Measurements from ENCODE around the gene CCDC33.

Gene CCDC33

GRCh38 chr15:74209560-74209958 is 26.6 kb upstream of the CCDC33 start:
- DNase-seq: peak; percentile 32

- no peak for DNase-seq
These were observed 26.0 kb upstream of the CCDC33 start for GRCh38 chr15:74209997-74210671.

GRCh38 chr15:74210729-74211128 is 25.4 kb upstream of the CCDC33 start:
- DNase-seq: no peak

GRCh38 chr15:74211656-74212055 is 24.5 kb upstream of the CCDC33 start:
- no peak for DNase-seq

GRCh38 chr15:74212494-74212893 is 23.6 kb upstream of the CCDC33 start:
- DNase-seq: no peak

DNA sequence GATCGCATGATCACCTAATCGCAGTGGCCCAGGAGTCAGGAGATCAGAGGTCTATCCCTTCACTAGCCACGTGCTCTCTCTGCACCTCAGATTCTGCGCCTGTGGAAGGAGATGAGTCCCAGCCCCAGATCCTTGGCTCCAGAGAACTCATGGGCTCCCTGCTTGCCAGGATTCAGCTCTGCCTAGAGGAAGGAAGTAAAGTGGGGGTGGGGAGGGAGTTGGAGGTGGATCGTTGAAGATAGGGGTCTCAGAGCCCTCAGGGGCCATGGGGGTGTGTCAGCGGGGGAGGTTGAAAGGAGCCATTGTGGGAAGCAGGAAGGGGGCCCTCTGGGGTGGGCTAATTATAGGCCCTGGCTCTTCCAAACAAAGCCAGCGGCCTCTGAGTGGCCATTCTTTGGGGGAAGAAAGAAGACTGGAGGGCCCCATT is 22.3 kb upstream of the CCDC33 start:
- DNase-seq: no peak

DNA sequence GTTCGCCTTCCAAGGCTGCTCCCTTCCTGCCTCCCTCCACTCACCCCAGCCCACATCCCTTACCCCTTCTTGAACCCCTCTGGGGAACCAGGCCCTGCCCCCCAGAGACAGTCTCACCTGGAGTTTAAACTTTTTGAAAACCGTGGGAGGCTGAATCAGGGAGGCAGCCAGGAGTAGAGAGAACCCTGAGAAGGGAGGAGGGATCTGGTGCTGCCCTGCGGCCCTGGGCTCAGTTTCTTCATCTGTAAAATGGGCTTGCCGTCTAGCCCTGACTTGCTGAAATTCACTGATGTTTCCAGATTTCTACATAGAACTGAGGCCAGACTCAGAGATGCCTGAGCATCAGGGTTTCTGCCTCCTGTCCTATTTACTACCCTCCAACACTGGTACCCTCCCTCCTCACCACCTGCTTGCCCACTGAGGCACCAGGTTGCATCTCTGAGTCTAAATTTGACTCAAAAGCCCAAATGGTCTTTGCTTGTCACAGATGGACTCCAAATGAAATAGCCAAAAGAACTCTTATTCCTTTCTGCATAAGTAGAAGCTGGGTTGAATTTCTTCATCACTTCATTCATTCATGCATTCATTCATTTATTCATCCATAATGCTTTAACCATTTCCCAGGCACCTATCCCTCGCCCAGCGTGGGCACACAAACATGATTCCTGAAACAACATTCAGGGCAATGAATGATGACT is 21.7 kb upstream of the CCDC33 start:
- no peak for DNase-seq

- DNase-seq: no peak
These were observed 20.2 kb upstream of the CCDC33 start for GRCh38 chr15:74215958-74216357.

DNA sequence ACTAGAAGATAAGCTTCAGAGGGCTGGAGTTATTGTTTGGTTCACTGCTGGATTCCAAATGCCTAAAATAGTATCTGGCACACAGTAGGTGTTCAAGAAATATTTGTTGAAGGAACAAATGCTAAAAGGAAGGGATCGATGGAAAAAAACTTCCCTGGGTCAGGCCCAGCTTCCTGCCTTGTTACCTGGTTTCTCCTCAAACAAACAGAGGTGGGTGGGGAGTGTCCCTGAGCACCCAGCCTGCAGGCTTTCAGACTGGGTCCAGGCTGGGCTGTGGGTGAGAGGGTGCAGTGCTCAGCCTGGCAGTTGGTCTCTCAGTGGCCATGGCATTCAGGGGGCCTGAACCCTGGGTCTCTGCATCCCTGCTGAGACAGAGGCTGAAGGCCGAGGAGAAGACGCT is 19.2 kb upstream of the CCDC33 start:
- no peak for DNase-seq

DNA sequence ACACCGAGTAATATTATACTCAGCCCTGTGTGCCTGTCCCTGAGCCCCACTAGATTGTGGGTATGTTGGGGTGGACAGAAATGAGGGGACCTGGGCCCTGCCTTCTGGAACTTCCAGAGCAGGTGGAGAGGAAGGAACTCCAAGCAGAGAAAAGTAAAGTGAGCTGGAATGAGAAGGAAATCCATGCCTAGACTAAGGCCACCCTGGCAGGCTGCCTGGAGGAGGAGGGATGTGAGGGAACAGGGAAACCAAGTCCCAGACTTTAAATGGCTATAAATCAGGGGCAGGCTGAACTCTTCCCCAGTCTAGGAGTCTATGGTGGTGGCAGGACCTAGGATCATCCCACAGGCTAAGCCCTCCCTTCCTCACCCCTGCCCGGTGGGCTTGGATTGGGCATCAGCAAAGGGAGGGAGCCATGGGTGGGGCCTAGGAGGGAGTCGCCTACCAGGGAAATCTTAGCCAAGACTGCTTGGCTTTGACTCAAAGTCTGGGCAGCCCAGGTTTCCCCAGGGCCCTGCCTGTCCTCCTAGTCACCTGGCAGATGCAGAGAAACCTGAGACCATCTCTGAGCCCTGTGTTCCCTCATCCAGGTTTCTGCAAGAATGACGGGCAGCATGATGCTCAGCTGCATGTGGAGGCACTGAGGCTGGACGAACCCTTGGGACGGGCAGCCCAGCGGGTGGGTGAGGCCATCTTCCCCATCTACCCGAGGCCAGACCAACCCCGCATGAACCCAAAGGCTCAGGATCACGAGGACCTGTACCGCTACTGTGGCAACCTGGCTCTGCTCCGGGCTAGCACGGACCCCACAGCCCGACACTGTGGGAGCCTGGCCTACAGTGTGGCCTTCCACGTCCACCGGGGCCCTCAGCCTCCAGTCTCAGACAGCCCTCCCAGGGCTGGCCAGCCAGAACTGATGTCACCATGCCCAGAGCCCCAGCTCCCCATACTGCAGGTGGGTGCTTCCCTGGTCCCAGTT is 17.9 kb upstream of the CCDC33 start:
- peak; percentile 96 for DNase-seq

DNA sequence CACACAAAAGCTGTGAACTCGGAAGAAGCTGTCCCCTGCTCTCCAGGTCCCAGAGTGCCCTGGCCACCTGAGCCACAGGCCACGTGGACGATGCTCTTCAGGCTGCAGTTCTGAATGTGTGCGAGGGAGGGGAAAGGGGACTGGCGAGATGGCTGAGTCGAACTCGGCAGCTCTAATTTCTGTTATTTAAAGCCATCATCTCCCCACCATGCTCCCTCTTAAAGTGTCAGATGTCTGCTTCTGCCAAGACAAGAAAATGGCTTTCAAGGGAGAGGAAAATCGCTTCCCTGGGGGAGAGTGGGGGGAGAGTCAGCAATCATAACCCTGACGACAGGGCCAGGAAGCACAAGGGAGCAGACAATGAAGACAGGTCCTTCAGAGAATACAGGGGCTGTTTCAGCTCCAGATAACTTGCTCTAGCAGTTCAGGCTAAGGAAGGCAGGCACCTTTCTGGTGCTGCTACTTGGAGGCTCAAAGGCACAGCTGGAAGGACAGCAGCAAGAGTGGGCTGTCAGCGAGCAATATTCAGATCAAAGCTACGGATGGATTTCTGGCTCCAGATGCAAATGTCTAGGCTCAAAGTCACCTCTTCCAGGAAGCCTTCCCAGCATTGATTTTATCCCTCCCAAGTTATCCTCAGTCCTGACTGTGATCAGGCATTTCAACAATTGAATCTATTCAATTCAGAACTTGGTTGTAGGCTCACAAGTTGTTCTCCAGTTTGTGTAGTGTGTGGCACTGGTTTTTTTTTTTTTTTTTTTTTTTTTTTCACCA is 15.5 kb upstream of the CCDC33 start:
- DNase-seq: peak; percentile 60

DNA sequence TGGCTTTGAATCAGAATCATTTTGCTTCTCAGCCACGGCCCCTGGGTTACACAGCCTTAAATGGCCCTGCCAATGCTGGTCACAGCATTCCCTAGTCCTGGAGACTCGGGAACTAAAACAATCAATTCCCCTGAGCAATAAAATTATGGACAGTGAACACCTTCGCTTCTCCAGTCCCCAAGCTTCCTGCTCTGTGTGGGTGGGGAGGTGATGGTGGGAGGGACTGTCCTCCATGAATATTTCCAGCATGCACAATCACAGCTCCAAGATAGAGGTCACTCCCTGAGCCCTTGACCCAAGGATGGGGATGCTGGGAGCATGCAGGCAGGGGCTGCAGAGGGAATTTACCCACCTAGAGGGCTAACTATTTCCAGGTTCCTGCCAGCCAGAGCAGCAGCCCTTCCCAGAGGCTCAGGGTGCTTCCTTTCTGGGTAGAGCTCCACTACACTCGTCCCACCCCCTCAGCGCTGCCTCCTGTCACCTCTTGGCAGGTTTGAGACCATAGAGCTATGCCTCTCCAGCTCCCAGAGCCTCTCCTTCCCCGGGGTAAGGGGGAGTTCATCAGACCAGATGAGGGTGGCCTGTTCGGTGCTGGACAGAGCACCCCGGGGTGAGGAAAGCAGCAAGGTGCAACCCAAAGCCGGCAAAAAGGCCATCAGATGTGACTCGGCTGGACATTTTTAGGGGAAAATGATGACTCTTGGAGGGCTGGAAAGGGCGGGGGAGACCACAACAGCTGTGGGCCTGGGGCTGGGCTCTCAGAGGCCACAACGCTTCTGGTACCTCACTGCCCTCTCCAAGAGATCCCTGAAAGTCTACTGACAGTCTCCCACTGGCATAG is 14.5 kb upstream of the CCDC33 start:
- peak; percentile 39 for DNase-seq

DNA sequence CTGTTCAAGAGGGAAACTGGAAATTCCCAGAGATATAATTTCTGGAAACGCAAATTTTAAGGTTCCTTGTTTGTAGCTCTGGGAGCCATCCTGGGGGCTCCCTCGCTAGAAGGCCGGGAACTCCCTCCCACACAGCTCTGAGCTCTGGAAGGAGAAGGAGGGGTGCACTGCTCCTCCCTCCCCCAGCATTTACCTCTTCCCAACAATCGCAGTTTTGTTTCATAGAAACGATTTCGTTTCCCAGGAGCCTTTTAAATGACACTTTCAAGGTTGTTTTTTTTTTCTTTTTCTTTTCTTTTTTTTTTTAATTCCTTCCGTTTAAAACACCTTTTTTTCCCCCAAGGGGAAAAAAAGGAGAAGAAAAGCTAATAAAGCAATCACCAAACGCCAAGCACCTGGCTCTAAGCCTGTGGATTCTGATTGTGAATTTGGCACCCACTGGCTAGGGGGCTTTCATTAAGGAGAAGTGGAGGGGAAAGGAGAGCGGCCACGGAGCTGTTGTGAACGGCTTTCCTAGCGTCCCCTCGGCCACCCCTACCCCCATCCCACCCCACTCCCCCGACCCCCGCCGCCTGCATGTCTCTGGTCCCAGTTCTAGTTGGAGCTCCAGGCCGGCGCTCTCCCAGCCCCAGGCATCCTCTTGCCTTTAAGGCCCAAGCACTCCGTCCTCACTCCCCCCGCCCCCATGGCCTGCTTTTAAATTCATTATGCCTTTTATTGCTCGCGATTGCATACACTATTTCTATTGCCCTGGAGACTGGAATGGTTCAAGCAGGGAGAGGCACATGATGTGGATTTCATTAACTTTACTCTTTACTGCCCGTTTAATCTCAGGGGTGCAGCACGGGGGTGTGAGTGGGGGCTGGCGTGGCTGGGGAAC is 13.6 kb upstream of the CCDC33 start:
- DNase-seq: peak; percentile 37

- no peak for DNase-seq
These were observed 10.2 kb upstream of the CCDC33 start for GRCh38 chr15:74225928-74226327.

DNA sequence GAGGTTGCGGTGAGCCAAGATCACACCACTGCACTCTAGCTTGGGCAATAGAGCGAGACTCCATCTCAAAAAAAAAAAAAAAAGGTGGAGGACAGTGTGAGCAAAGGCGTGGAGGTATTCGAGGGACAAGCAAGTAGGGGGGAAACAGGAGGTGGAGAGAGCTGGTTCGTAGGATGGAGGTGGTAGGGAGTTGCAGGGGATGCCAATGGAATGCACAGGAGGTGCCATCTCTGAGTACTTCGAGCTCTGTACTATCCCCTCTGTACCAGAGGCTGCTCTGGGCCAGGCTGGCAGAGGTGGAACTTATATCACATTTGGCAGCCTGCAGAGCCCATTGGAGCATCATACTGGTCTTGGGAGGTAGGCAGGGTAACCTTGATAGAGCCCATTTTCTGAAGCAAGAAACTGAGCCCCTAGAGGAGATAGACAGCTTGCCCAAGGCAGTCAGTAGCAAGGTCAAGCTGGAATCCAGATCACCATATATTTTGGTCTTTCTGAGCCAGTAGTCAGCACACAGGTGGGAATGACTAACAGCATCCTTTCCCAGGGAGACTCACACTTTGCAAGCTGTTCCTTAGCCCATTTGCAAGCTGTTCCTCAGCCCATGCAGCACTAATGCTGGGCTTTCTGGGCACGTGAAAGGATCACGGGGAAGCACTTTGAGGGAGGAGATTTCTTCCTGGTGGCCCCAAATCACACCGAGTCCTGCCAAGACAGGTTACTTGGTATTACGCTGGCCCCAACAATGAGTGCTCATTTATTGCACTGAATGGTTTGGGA is 9.2 kb upstream of the CCDC33 start:
- peak; percentile 94 for DNase-seq

- DNase-seq: peak; percentile 44
These were observed 8.0 kb upstream of the CCDC33 start for GRCh38 chr15:74227968-74228722.

- DNase-seq: peak; percentile 25
These were observed 7.4 kb upstream of the CCDC33 start for GRCh38 chr15:74228723-74229081.

DNA sequence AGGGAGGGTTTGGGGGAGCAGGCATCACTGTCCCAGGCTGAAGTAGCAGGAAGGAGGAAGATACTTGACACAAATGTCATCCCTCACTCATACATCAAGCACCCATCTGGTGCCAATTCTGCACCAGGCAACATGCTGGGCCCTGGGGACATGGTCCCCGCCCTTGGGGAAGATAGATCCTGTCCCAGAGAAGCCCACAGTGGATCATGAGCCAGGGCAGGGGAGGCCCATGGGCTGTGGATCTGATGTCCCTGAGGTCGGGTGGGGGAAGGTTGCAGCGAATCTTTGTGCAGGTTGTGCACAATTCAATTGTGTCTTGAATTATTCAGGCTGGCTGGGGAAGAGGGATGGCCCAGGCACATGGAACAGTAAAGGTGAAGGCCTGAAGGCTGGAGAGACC is 6.4 kb upstream of the CCDC33 start:
- DNase-seq: peak; percentile 80

DNA sequence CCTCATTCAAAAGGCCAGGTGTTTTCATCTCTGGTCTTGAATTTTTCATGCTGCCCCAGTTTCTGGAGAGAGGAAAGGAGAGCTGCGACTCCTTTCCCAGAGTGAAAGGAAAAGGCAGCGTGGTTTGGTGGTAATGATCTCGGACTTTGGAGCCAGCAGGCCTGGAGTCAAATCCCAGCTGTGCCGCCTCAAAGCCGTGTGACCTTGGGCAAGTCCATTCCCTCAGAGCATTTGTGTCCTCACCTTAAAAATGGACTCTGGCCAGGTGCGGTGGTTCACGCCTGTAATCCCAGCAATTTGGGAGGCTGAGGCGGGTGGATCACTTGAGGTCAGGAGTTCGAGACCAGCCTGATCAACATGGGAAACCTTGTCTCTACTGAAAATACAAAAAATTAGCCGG is 4.7 kb upstream of the CCDC33 start:
- DNase-seq: no peak

All from NCI-H2171 treated with DMSO at 0.1 percent for 48 hours (cell line).